Measurements from ENCODE around the gene RNF6. TPM values are rescaled to one million over a fixed set of nuclear protein-coding genes. Genes with fewer than 3 reads are reported as not detected.

The RNF6 gene
- total RNA-seq, 1 experiment from 2014 or later = 33.2 TPM

GRCh38 chr13:26257049-26257448 is 34.9 kb upstream of the RNF6 start (continued):
- TF ChIP-seq REST (IDR thresholded peaks at IDR 0.05; ENCODE audit: low read depth) (no peak), EGR1 (IDR thresholded peaks at IDR 0.05; ENCODE audit: low read depth) (no peak), SRF (IDR thresholded peaks at IDR 0.05; ENCODE audit: low read depth) (no peak), ZFX (IDR thresholded peaks at IDR 0.05) (no peak)
- TF ChIP-seq, protein P1, sequence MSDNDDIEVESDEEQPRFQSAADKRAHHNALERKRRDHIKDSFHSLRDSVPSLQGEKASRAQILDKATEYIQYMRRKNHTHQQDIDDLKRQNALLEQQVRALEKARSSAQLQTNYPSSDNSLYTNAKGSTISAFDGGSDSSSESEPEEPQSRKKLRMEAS (IDR thresholded peaks at IDR 0.05) = no peak

DNA sequence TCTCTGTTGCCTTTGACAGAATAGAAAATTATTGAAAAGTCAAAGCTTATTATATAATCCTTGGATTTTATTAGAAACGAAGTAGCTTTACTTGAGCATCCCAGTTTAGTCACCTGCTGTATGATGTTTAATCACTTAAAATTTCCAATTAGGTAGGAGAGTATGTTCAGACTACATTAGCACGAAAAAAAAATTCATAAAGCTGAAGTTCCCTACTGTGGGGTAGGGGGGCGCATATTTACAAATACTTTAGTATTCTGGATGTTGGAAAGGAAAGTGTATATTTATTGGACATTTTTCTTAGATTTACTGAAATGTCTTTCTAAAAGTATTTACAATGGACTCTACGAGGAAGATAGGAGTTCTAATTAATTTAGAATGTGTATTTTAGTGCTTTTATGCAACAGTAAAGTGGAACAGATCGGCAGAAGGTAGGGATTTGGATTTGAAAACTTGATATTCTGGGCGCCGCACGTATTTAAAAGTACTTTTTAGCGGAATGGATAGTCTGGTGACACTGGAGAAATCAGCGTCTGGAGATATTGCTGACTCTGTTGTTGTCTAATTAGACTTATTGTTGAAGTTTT is 33.7 kb upstream of the RNF6 start:
- no peak for TF ChIP-seq SRF (IDR thresholded peaks at IDR 0.05; ENCODE audit: low read depth)
- no peak for TF ChIP-seq EGR1 (IDR thresholded peaks at IDR 0.05; ENCODE audit: low read depth)
- TF ChIP-seq, protein P2, sequence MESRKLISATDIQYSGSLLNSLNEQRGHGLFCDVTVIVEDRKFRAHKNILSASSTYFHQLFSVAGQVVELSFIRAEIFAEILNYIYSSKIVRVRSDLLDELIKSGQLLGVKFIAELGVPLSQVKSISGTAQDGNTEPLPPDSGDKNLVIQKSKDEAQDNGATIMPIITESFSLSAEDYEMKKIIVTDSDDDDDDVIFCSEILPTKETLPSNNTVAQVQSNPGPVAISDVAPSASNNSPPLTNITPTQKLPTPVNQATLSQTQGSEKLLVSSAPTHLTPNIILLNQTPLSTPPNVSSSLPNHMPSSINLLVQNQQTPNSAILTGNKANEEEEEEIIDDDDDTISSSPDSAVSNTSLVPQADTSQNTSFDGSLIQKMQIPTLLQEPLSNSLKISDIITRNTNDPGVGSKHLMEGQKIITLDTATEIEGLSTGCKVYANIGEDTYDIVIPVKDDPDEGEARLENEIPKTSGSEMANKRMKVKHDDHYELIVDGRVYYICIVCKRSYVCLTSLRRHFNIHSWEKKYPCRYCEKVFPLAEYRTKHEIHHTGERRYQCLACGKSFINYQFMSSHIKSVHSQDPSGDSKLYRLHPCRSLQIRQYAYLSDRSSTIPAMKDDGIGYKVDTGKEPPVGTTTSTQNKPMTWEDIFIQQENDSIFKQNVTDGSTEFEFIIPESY (IDR thresholded peaks at IDR 0.05; ENCODE audit: extremely low read depth, insufficient replicate concordance, low read length) = no peak
- no peak for TF ChIP-seq POLR2A (IDR thresholded peaks at IDR 0.05; ENCODE audit: borderline replicate concordance, extremely low read depth, insufficient read depth, insufficient read length)
- no peak for TF ChIP-seq FOSL1 (IDR thresholded peaks at IDR 0.05; ENCODE audit: low read depth)
- TF ChIP-seq, protein P3, sequence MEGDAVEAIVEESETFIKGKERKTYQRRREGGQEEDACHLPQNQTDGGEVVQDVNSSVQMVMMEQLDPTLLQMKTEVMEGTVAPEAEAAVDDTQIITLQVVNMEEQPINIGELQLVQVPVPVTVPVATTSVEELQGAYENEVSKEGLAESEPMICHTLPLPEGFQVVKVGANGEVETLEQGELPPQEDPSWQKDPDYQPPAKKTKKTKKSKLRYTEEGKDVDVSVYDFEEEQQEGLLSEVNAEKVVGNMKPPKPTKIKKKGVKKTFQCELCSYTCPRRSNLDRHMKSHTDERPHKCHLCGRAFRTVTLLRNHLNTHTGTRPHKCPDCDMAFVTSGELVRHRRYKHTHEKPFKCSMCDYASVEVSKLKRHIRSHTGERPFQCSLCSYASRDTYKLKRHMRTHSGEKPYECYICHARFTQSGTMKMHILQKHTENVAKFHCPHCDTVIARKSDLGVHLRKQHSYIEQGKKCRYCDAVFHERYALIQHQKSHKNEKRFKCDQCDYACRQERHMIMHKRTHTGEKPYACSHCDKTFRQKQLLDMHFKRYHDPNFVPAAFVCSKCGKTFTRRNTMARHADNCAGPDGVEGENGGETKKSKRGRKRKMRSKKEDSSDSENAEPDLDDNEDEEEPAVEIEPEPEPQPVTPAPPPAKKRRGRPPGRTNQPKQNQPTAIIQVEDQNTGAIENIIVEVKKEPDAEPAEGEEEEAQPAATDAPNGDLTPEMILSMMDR (IDR thresholded peaks at IDR 0.05 in 2 of 3, conservative IDR thresholded peaks at IDR 0.05 in 1 of 3; ENCODE audit: borderline replicate concordance in 1 of 3, insufficient read depth in 1 of 3, low read depth in 2 of 3, low read length in 2 of 3) = peak in 2 of 3 experiments; percentile 25 to 51; a peak in 2 of 6 replicates
- TF ChIP-seq REST (IDR thresholded peaks at IDR 0.05; ENCODE audit: low read depth) = no peak
- ChIA-PET CTCF (no interaction called here), POLR2A (no interaction called here), RAD21 (ENCODE audit: low non-redundant PET in 1 of 2, low total read pairs in 2 of 2, uncharacterized antibody in 2 of 2, unreplicated experiment in 2 of 2) (no interaction called here)
- H3K4me2 ChIP-seq (ENCODE audit: low read length) = peak overlapping the region; percentile 89
- H3K9me2 ChIP-seq (ENCODE audit: insufficient read depth) = no peaks in the 10 kb centered on the region
- H2AFZ ChIP-seq (ENCODE audit: low read depth, low read length, poor library complexity, severe bottlenecking) = no peak overlapping the region
- no peak for ATAC-seq
- H3K9ac ChIP-seq (ENCODE audit: low read length) = no peak overlapping the region
- no peaks in the 10 kb centered on the region for H3K27me3 ChIP-seq (ENCODE audit: insufficient read depth, low read length)
- DNase-seq (ENCODE audit: low read depth, low spot score) = no peak
- BruUV-seq (replicated peaks) = no TSS peak
- peaks cover 6 to 13% of the 10 kb centered on the region in 2 experiments; a peak in 3 of 4 replicates for H3K4me1 ChIP-seq (ENCODE audit: control insufficient read depth in 1 of 2, insufficient read depth in 2 of 2, low read length in 2 of 2)
- H3K27ac ChIP-seq (ENCODE audit: low read depth, low read length) = no peak overlapping the region
- H4K20me1 ChIP-seq (ENCODE audit: insufficient read depth) = peaks cover 14% of the 10 kb centered on the region; the same call in 1 of the 2 replicates
- intact Hi-C loops (cut with micrococcal nuclease) = no loop called here
- H3K9me3 ChIP-seq (ENCODE audit: control insufficient read depth in 1 of 2, insufficient read depth in 1 of 2, low read depth in 1 of 2, low read length in 2 of 2) = no peaks in the 10 kb centered on the region
- H3K4me3 ChIP-seq (replicated peaks in 1 of 2; ENCODE audit: low read depth in 1 of 2, low read length in 2 of 2) = peak overlapping the region; percentile 67 to 75
- no peaks in the 10 kb centered on the region for H3K36me3 ChIP-seq (ENCODE audit: control insufficient read depth in 1 of 2, insufficient read depth in 2 of 2, low read length in 2 of 2)
- peaks cover 64% of the 10 kb centered on the region for H3K79me2 ChIP-seq (ENCODE audit: insufficient read depth, low read length)
